SH-SY5Y (cell line): ENCODE data around the gene PIEZO2.

ENCODE experiments used
- GATA2 ChIP-seq: IDR thresholded peaks from 2 replicates; pipeline ENCODE4 v1.6.1; 2011; ENCODE audit warnings: mild to moderate bottlenecking, low read depth, low read length
- GATA3 ChIP-seq: IDR thresholded peaks from 2 replicates; pipeline ENCODE4 v1.6.1; 2011; ENCODE audit warnings: low read depth, mild to moderate bottlenecking, low read length, moderate library complexity

The PIEZO2 gene

GRCh38 chr18:10851824-10852319 lies 297.5 kb downstream of the PIEZO2 start:
- TF ChIP-seq GATA2, result no peak
- no peak for TF ChIP-seq GATA3

- TF ChIP-seq GATA2, result no peak
Measured at GRCh38 chr18:10850840-10851239, 298.5 kb downstream of the PIEZO2 start.

- TF ChIP-seq GATA2, result no peak
- no peak for TF ChIP-seq GATA3
Measured at GRCh38 chr18:10850216-10850615, 299.2 kb downstream of the PIEZO2 start.

- TF ChIP-seq GATA2, result no peak
- no peak for TF ChIP-seq GATA3
Measured at GRCh38 chr18:10847907-10848306, 301.5 kb downstream of the PIEZO2 start.

- TF ChIP-seq GATA2, result no peak
- TF ChIP-seq GATA3, result no peak
Measured at GRCh38 chr18:10847408-10847790, 302.0 kb downstream of the PIEZO2 start.

- TF ChIP-seq GATA3 (no peak), GATA2 (no peak)
Measured at GRCh38 chr18:10846657-10847407, 302.5 kb downstream of the PIEZO2 start.

- TF ChIP-seq GATA2, result no peak
- no peak for TF ChIP-seq GATA3
Measured at GRCh38 chr18:10843565-10843964, 305.8 kb downstream of the PIEZO2 start.

- TF ChIP-seq GATA2 (no peak), GATA3 (no peak)
Measured at GRCh38 chr18:10842861-10843260, 306.5 kb downstream of the PIEZO2 start.

- no peak for TF ChIP-seq GATA2
- no peak for TF ChIP-seq GATA3
Measured at GRCh38 chr18:10842371-10842770, 307.0 kb downstream of the PIEZO2 start.

GRCh38 chr18:10841203-10841602 lies 308.2 kb downstream of the PIEZO2 start:
- TF ChIP-seq GATA2 (no peak), GATA3 (no peak)

- no peak for TF ChIP-seq GATA2
- no peak for TF ChIP-seq GATA3
Measured at GRCh38 chr18:10840743-10841142, 308.6 kb downstream of the PIEZO2 start.

- TF ChIP-seq GATA2 (no peak), GATA3 (no peak)
Measured at GRCh38 chr18:10839421-10839820, 309.9 kb downstream of the PIEZO2 start.

GRCh38 chr18:10838553-10838952 lies 310.8 kb downstream of the PIEZO2 start:
- TF ChIP-seq GATA2 (no peak), GATA3 (no peak)

- TF ChIP-seq GATA3, result no peak
- no peak for TF ChIP-seq GATA2
Measured at GRCh38 chr18:10834128-10834815, 315.1 kb downstream of the PIEZO2 start.

GRCh38 chr18:10833656-10834055 lies 315.7 kb downstream of the PIEZO2 start:
- TF ChIP-seq GATA3 (no peak), GATA2 (no peak)

GRCh38 chr18:10826400-10826799 lies 323.0 kb downstream of the PIEZO2 start:
- no peak for TF ChIP-seq GATA3
- no peak for TF ChIP-seq GATA2
